ENCODE measurements around the gene CD2.
A peak's percentile ranks its signal among the peaks of the same experiment; 100 is the strongest.

CD2 gene, protein sequence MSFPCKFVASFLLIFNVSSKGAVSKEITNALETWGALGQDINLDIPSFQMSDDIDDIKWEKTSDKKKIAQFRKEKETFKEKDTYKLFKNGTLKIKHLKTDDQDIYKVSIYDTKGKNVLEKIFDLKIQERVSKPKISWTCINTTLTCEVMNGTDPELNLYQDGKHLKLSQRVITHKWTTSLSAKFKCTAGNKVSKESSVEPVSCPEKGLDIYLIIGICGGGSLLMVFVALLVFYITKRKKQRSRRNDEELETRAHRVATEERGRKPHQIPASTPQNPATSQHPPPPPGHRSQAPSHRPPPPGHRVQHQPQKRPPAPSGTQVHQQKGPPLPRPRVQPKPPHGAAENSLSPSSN

DNA sequence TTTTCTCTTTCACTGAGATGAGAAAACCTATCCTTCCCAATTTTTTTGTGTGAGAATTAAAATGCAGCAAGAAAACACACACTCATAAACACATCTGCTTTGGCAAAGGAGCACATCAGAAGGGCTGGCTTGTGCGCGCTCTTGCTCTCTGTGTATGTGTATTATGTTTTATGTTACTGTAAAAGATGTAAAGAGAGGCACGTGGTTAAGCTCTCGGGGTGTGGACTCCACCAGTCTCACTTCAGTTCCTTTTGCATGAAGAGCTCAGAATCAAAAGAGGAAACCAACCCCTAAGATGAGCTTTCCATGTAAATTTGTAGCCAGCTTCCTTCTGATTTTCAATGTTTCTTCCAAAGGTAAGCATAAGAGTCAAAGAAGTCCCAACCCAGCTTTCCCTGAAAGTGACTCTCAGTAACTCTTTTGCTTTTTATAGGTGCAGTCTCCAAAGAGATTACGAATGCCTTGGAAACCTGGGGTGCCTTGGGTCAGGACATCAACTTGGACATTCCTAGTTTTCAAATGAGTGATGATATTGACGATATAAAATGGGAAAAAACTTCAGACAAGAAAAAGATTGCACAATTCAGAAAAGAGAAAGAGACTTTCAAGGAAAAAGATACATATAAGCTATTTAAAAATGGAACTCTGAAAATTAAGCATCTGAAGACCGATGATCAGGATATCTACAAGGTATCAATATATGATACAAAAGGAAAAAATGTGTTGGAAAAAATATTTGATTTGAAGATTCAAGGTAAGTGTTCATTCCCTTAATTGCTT, at the start of gene CD2:
CD2 (plus strand) TSS at position 233 of the 780 bp plus-strand sequence; CDS start at position 296, 63 bp downstream.
- DNase-seq (ENCODE audit: low read depth) = no peak

GRCh38 chr1:116706123-116706522, 48.1 kb upstream of the CD2 start:
- no peak for DNase-seq (ENCODE audit: low read depth)

DNA sequence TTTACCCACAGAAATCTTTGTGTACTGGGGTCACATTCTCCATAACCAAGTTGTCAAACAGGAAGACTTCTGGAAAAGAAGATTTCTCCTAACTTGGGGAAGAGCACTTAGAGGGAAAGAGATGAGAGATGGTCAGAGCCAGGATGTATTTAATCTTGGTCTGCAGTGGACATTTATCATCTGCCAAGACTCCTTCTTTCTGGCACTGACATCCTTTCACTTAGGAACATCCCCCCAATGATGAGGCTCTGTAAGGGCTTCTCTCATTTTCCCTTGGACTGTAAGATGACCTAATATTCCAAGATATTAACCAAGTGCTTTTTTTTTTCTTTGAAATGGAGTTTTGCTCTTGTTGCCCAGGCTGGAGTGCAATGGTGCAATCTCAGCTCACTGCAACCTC, 47.4 kb upstream of the CD2 start:
- DNase-seq (ENCODE audit: low read depth) = no peak

- DNase-seq (ENCODE audit: low read depth) = no peak
These were observed 45.9 kb upstream of the CD2 start for GRCh38 chr1:116708255-116708900.

GRCh38 chr1:116709666-116710167, 44.5 kb upstream of the CD2 start:
- DNase-seq (ENCODE audit: low read depth) = no peak

- no peak for DNase-seq (ENCODE audit: low read depth)
These were observed 43.6 kb upstream of the CD2 start for GRCh38 chr1:116710420-116711262.

DNA sequence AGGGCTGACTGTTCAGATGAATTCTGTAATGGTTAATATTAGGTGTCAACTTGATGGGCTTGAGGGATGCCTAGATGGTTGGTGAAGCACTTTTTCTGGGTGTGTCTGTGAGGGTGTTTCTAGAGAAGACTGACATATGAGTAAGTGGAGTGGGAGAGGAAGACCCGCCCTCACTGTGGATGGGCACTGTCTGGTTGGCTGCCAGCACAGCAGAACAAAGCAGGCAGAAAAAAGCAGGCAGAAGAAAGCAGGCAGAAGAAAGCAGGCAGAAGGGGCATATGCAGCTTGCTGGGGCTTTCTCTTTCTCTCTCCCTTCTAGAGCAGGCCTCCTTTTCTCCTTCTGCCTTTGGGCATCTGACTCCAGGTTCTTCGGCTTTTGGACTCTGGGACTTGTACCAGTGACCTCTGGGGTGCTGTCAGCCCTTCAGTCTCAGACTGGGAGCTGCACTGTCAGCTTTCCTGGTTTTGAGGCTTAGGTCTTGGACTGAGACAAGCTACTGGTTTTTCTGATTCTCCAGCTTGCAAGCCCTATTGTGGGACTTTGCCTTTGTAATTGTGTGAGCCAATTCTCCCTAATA, 42.9 kb upstream of the CD2 start:
- DNase-seq (ENCODE audit: low read depth) = no peak

- DNase-seq (ENCODE audit: low read depth) = no peak
These were observed 41.7 kb upstream of the CD2 start for GRCh38 chr1:116712510-116712909.

GRCh38 chr1:116713474-116713873, 40.8 kb upstream of the CD2 start:
- DNase-seq (ENCODE audit: low read depth) = no peak

DNA sequence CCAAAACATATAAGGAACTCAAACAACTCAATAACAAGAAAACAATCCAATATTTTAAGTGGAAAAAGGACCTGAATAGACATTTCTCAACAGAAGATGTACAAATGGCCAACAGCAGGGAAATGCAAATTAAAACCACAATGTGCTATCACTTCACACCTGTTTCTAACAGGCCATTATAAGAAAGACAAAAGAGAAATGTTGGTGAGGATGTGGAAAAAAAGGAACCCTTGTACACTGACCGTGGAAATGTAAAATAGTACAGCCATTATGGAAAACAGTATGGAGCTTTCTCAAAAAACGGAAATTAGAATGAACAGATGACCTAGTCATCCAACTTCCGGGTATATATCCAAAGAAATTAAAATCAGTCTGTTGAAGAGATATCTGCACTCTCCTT, 37.8 kb upstream of the CD2 start:
- no peak for DNase-seq (ENCODE audit: low read depth)

DNA sequence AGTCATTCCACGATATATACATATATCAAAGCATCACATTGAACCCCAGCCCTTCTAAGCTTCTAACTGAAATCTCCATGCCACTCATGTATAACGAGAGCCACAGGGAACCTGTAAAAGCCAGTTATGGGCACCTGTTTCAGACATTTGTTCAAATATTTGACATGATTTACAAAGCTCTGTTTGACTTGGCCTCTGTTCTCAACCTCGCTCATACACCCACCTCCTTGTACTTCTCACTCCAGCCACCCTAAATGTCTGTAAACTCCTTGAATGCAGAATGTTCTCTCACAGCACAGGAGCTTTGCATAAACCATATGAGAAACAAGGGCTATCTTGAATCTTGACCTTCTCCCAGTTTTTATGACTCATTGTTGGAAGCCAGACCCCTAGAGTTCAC, 36.9 kb upstream of the CD2 start:
- DNase-seq (ENCODE audit: low read depth) = no peak

GRCh38 chr1:116720364-116721038, 33.7 kb upstream of the CD2 start:
- no peak for DNase-seq (ENCODE audit: low read depth)

DNA sequence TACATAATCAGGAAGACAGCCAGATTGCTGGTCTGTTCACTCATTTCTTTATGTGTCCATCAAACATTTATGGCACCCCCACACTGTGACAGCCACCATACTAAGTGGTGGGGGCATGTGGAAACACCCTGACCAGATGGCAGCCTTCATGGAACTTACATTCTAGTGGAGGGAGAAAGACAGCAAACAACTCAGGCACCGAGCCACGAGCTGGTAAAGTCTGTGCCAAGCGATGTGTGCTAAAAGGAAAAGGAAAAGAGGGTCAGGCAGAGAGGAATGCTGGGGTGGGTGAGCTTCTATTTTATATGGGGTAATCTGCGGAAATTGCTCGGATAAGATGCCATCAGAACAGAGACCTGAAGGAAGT, 33.2 kb upstream of the CD2 start:
- no peak for DNase-seq (ENCODE audit: low read depth)

- DNase-seq (ENCODE audit: low read depth) = no peak
These were observed 32.7 kb upstream of the CD2 start for GRCh38 chr1:116721451-116722007.

- DNase-seq (ENCODE audit: low read depth) = no peak
These were observed 32.0 kb upstream of the CD2 start for GRCh38 chr1:116722016-116722838.

DNA sequence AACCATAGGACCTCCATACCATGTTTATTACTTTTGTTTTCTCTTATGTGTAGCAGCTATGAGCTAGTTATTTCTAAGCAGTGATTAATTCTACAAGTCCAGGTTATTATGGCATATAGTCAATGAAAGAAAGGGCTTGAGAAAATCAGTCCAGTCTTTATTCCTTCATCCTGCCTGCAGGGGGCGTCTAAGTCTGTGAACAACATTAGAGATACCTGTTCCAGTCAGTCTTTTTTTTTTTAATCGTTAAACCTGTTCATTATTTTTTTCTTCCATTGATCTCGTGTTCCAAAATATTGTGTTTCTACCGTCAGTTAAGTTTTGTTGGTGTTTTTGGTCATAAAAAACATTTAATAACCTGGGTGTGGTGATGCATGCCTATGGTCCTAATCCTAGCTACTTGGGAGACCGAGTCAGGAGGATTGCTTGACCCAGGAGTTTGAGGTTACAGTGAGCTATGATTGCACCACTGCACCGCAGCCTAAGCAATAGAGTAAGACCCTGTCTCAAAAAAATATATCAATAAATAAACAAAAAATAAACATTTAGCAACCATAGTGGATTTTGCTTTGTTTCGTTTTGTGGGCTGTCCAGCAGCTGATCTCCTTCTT, 29.4 kb upstream of the CD2 start:
- DNase-seq (ENCODE audit: low read depth) = peak; percentile 55

DNA sequence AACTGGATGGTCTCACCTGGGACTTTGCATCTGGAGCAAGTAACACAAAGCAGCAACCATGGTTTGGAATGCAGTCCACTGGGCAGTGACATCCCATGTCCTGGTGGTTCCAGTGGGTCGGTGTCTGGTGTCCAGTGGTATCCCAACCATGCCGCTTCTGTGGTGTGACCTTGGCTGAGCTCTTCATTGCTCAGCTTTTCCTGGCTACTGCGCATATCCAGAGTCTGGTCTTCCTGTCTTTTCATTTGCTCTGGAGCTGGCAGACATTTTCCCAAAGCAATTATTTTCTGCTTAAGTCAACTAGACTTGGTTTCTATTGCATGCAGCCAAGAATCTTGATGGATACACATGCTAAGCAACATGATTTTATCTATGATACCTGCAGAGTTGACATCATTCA, 28.4 kb upstream of the CD2 start:
- no peak for DNase-seq (ENCODE audit: low read depth)

DNA sequence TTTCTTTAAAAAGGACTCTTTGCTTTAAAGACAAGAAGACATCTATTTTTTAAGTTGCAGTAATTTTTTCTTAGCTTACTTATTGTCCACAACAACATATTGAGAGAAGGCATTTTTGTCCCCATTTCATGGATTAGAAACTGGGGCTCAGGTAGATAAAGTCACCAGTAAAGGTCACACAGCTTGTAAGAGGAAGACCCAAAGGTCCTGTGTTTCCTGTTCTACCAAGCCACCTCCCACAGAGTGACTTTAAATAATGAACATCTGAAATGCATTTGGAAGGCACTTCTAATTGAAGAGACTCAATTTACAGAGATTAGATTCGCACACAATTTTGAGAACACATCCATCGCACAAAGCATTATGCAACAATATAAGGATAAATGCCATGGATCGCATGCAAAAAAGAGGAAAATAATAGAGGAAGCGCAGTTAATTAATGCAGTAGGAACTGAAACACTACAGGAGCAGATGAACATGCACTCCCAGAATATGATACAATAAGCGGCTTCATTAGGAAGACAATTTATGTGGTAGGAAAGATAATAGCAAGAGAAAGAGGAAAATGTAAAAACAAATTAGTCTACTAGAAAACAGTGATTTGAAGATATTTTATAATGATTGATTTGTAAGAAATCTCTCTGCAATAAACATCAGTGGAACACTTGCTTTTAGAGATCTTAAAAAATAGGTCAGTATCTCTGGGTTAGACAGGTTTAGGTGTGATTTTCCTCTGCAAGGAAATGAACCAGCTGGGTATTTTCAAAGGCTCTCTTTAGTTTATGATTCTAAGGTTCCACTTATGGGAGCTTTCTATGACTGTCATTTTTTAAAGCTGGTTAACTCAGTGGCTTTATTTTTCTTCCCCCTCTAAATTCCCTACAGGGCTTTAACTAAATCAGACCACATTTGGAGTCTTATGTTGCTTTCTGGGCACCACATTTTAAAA, 27.1 kb upstream of the CD2 start:
- no peak for DNase-seq (ENCODE audit: low read depth)
